Parathyroid adenoma (tissue), 2 donors: ENCODE measurements around the gene L3MBTL4.
"Not testable (repeated sequence)": the region's sequence is repeated elsewhere in the genome, so short reads cannot be mapped to it uniquely, and the experiment has no call there.

Source experiments
- H2AFZ ChIP-seq: fragments of 300-600 bp; sonication (generic); one replicate; pipeline ENCODE4 v1.7.0; 2017; ENCODE audit warnings: antibody characterized with exemption, mild to moderate bottlenecking
- H3K27ac ChIP-seq: fragments of 300-600 bp; sonication (generic); one replicate; pipeline ENCODE4 v1.7.0; 2017
- H3K27me3 ChIP-seq: fragments of 300-600 bp; sonication (generic); one replicate; pipeline ENCODE4 v1.7.0; 2017; ENCODE audit warnings: low read length; ENCODE audit not compliant: control insufficient read depth, insufficient read depth
- H3K36me3 ChIP-seq: fragments of 300-600 bp; sonication (generic); one replicate; pipeline ENCODE4 v1.7.0; 2017; ENCODE audit warnings: low read length; ENCODE audit not compliant: control insufficient read depth, insufficient read depth
- H3K4me1 ChIP-seq: fragments of 300-600 bp; sonication (generic); one replicate; pipeline ENCODE4 v1.7.0; 2017; ENCODE audit warnings: control low read depth
- H3K4me2 ChIP-seq: fragments of 300-600 bp; sonication (generic); one replicate; pipeline ENCODE4 v1.7.0; 2017; ENCODE audit warnings: low read length
- H3K4me3 ChIP-seq: fragments of 300-600 bp; sonication (generic); one replicate; pipeline ENCODE4 v1.7.0; 2017; ENCODE audit warnings: low read depth, low read length
- H3K79me2 ChIP-seq: fragments of 300-600 bp; sonication (generic); one replicate; pipeline ENCODE4 v1.7.0; 2017; ENCODE audit warnings: control low read depth
- H3K9ac ChIP-seq: fragments of 300-600 bp; sonication (generic); one replicate; pipeline ENCODE4 v1.7.0; 2017; ENCODE audit warnings: mild to moderate bottlenecking
- H3K9me3 ChIP-seq: fragments of 300-600 bp; sonication (generic); one replicate; pipeline ENCODE4 v1.7.0; 2017; ENCODE audit warnings: low read length; ENCODE audit not compliant: control insufficient read depth
- CTCF ChIP-seq: fragments of 300-600 bp; sonication (generic); IDR thresholded peaks from one replicate; pipeline ENCODE4 v1.7.0; 2017; ENCODE audit warnings: antibody characterized with exemption, mild to moderate bottlenecking
- donor health status: primary hyperparathyroidism.

Gene L3MBTL4

GRCh38 chr18:6054256-6054842 lies 360.4 kb downstream of the L3MBTL4 start:
- Histone ChIP-seq H3K4me2 (no peak overlapping the region), H3K27ac (no peak overlapping the region), H3K9me3 (no peaks in the 10 kb centered on the region), H3K79me2 (no peaks in the 10 kb centered on the region), H2AFZ (no peak overlapping the region), H3K4me1 (no peaks in the 10 kb centered on the region), H3K36me3 (no peaks in the 10 kb centered on the region), H3K9ac (no peak overlapping the region), H3K27me3 (no peaks in the 10 kb centered on the region), H3K4me3 (no peak overlapping the region)
- no peak for TF ChIP-seq CTCF

GRCh38 chr18:6052449-6052913 lies 362.2 kb downstream of the L3MBTL4 start:
- no peaks in the 10 kb centered on the region for H3K4me1 ChIP-seq
- no peaks in the 10 kb centered on the region for H3K9me3 ChIP-seq
- H3K36me3 ChIP-seq, result no peaks in the 10 kb centered on the region
- no peak overlapping the region for H3K27ac ChIP-seq
- no peak overlapping the region for H3K9ac ChIP-seq
- H3K4me3 ChIP-seq, result no peak overlapping the region
- no peaks in the 10 kb centered on the region for H3K79me2 ChIP-seq
- TF ChIP-seq CTCF, result no peak
- H3K27me3 ChIP-seq, result no peaks in the 10 kb centered on the region
- no peak overlapping the region for H2AFZ ChIP-seq
- H3K4me2 ChIP-seq, result no peak overlapping the region

- H3K27me3 ChIP-seq, H3K4me3 ChIP-seq, H3K4me1 ChIP-seq, H3K9ac ChIP-seq, H2AFZ ChIP-seq, H3K79me2 ChIP-seq, H3K36me3 ChIP-seq, H3K27ac ChIP-seq, H3K4me2 ChIP-seq, H3K9me3 ChIP-seq: not testable (repeated sequence)
Observed at GRCh38 chr18:6047596-6047995, 367.1 kb downstream of the L3MBTL4 start.

- Histone ChIP-seq H3K79me2 (no peaks in the 10 kb centered on the region), H3K27ac (no peak overlapping the region), H3K9ac (no peak overlapping the region), H3K9me3 (no peaks in the 10 kb centered on the region), H3K4me3 (no peak overlapping the region), H3K27me3 (no peaks in the 10 kb centered on the region), H3K36me3 (no peaks in the 10 kb centered on the region), H3K4me2 (no peak overlapping the region), H3K4me1 (no peaks in the 10 kb centered on the region), H2AFZ (no peak overlapping the region)
- TF ChIP-seq CTCF, result no peak
Observed at GRCh38 chr18:6044773-6045172, 369.9 kb downstream of the L3MBTL4 start.

GRCh38 chr18:6044319-6044718 lies 370.4 kb downstream of the L3MBTL4 start:
- TF ChIP-seq CTCF, result no peak
- Histone ChIP-seq H3K27me3 (no peaks in the 10 kb centered on the region), H3K4me3 (no peak overlapping the region), H3K4me1 (no peaks in the 10 kb centered on the region), H3K27ac (no peak overlapping the region), H3K4me2 (no peak overlapping the region), H3K36me3 (no peaks in the 10 kb centered on the region), H3K9me3 (no peaks in the 10 kb centered on the region), H2AFZ (no peak overlapping the region), H3K79me2 (no peaks in the 10 kb centered on the region), H3K9ac (no peak overlapping the region)
